Urinary bladder (tissue), 4 donors: Measurements from ENCODE around the gene NRK. TPM values are rescaled to one million over a fixed set of nuclear protein-coding genes. Genes with fewer than 3 reads are reported as not detected.
"Not testable (repeated sequence)": the region's sequence is repeated elsewhere in the genome, so short reads cannot be mapped to it uniquely, and the experiment has no call there.

ENCODE experiments used
- DNase-seq: peaks from one replicate; pipeline ENCODE4 v3.0.0-alpha.2; 2015; ENCODE audit errors: extremely low spot score
- H3K27ac ChIP-seq: one replicate; pipeline ENCODE4 v1.5.1; 2013; ENCODE audit warnings: low read depth, mild to moderate bottlenecking, moderate library complexity
- H3K36me3 ChIP-seq: one replicate; pipeline ENCODE4 v1.6.1; 2013; ENCODE audit warnings: mild to moderate bottlenecking, moderate library complexity; ENCODE audit not compliant: insufficient read depth
- H3K4me1 ChIP-seq: one replicate; pipeline ENCODE4 v1.6.1; 2013; ENCODE audit warnings: mild to moderate bottlenecking, moderate library complexity; ENCODE audit not compliant: insufficient read depth
- H3K4me3 ChIP-seq: one replicate; pipeline ENCODE4 v1.5.1; 2013; ENCODE audit warnings: low read depth, low read length
- WGBS: extraction: QIAGEN DNeasy Blood & Tissue Kit; methylation state at CpG from one replicate; pipeline ENCODE4 v1.1.7; 2013; 5-methylcytosine and 5-hydroxymethylcytosine counted together
- polyA plus RNA-seq: library from polyadenylated mRNA; stranded (reverse); fragments of 200-250 nt; gene quantifications from one replicate; pipeline ENCODE4 v1.2.3, GENCODE V29; 2013
- total RNA-seq: library from RNA; depleted of rRNA; stranded (reverse); fragments of >200 nt; gene quantifications from one replicate; pipeline ENCODE4 v1.2.3, GENCODE V29; 2014
- donor health status: healthy with polysubstance abuse.
- donor health status: healthy.

Gene NRK, protein sequence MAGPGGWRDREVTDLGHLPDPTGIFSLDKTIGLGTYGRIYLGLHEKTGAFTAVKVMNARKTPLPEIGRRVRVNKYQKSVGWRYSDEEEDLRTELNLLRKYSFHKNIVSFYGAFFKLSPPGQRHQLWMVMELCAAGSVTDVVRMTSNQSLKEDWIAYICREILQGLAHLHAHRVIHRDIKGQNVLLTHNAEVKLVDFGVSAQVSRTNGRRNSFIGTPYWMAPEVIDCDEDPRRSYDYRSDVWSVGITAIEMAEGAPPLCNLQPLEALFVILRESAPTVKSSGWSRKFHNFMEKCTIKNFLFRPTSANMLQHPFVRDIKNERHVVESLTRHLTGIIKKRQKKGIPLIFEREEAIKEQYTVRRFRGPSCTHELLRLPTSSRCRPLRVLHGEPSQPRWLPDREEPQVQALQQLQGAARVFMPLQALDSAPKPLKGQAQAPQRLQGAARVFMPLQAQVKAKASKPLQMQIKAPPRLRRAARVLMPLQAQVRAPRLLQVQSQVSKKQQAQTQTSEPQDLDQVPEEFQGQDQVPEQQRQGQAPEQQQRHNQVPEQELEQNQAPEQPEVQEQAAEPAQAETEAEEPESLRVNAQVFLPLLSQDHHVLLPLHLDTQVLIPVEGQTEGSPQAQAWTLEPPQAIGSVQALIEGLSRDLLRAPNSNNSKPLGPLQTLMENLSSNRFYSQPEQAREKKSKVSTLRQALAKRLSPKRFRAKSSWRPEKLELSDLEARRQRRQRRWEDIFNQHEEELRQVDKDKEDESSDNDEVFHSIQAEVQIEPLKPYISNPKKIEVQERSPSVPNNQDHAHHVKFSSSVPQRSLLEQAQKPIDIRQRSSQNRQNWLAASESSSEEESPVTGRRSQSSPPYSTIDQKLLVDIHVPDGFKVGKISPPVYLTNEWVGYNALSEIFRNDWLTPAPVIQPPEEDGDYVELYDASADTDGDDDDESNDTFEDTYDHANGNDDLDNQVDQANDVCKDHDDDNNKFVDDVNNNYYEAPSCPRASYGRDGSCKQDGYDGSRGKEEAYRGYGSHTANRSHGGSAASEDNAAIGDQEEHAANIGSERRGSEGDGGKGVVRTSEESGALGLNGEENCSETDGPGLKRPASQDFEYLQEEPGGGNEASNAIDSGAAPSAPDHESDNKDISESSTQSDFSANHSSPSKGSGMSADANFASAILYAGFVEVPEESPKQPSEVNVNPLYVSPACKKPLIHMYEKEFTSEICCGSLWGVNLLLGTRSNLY (N-terminal part only)
- 118 TPM for total RNA-seq
- 0.34 TPM for polyA plus RNA-seq

DNA sequence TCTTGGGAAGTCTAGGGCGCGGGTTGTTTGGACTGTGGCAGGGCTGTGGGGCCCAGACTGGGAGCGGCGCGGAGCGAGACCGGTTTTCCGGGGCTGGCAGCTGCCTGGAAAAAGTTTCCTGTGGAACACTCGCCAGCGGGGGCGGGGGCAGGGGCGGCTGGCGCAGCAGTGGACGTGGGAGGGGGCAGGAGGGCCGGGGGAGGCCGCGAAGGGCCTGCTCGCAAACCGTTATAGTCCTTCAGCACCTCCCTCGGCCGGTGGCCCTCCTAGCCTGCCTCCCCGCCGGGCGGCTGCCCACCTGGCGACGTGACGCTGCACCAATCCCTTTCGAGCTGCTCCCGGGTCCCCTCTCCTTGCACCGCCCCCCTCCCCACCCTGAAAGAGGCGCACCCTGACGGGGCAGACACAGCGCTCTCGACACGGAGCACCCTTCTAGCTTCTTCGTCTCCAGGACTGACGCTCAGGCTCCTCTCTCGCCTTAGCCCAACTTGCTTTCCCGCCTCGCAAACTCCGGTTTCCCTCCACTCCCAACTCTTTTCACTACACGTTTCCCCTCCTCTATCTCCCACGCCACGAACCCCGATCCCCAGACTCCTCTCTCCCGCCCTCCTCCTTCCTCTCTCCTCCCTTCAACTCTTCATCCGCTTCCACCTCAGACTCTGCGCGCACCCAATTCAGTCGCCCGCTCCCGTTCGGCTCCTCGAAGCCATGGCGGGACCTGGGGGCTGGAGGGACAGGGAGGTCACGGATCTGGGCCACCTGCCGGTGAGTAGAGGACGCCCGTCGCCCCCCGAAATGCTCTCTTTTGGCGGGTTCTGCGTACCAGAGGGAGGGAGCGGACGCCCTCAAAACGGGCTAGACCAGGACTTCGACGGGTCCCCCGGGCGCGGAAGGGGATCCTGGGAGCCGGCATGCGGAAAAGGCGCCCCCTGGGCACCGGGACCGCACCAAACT, at the start of gene NRK:
TSS of gene NRK (plus strand) at position 402 of the 954 bp plus-strand sequence. CDS start at position 709, 307 bp downstream.
- H3K27ac ChIP-seq: no peak within 1 kb of the TSS
- H3K4me3 ChIP-seq: peak within 1 kb of the TSS; percentile 33
- 1% methylated on average over 71 of the region's 76 CpGs for WGBS
- H3K4me1 ChIP-seq: no peaks in the 10 kb centered on the region
- no peak for DNase-seq
- H3K36me3 ChIP-seq: no peaks in the 10 kb centered on the region

DNA sequence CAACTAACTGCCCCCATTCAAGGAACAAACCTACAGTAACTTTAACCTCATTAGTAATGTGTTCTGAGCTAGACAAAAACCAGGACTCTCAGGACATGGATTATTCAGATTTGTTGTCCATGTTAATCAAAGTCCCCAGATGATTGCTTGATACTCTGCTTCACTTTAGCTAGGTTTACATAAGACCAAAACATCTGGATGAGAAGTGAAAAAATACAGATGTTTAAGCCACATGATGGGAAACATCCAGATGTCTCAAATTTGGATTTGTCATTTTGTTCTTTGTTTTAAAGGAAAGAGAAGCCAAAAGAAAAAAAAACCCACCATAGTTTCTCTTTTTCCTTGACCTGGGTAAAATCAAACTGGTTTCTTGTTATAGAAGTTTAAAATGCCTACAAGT, 48.5 kb upstream of the NRK start:
- H3K27ac ChIP-seq: no peak overlapping the region
- H3K4me1 ChIP-seq: no peaks in the 10 kb centered on the region
- H3K4me3 ChIP-seq: no peak overlapping the region
- no peak for DNase-seq
- H3K36me3 ChIP-seq: no peaks in the 10 kb centered on the region

DNA sequence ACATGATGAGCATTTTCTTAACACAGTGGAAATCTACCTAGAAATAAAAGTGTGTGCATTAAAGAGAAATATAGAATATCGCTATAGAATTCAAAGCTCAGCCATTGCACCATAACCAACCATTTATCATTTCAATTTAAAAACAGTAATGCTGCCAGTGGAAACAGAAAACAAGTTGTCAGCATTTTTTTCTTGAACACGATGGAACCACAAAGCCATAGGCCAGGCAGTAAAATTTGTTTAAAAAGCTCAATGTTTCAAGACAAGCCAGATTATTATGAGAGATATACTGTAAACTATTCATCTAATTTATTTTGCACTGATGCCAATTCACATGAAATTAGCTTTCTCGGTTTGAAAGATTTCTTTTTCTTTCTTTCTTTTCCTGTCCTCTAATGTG, 46.7 kb upstream of the NRK start:
- Histone ChIP-seq H3K4me3 (no peak overlapping the region), H3K36me3 (no peaks in the 10 kb centered on the region), H3K27ac (no peak overlapping the region), H3K4me1 (no peaks in the 10 kb centered on the region)
- no peak for DNase-seq
- WGBS: 38% methylated on average over 3 of the region's 3 CpGs

DNA sequence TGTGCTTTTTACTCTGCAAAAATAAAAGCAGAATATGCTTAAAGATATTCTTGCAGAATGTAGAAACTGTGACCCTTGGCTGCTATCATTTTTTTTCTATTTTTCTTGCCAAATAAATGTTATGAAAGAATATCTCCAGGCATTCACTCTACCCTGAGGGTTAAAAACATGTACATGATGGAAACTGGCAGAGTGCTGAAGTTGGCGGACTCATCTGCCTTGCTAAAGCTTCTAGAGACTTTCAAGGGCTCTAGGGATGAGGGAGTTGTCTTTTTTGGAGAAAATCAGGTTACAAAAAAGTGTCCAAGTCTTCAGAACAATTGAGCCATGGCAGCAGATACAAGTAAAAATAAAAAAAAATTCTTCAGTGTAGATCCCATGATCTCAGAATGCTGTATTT, 40.5 kb upstream of the NRK start:
- DNase-seq: no peak
- Histone ChIP-seq H3K4me1 (no peaks in the 10 kb centered on the region), H3K4me3 (no peak overlapping the region), H3K27ac (no peak overlapping the region), H3K36me3 (no peaks in the 10 kb centered on the region)
- WGBS: 78% methylated on average over 1 of the region's 1 CpG

DNA sequence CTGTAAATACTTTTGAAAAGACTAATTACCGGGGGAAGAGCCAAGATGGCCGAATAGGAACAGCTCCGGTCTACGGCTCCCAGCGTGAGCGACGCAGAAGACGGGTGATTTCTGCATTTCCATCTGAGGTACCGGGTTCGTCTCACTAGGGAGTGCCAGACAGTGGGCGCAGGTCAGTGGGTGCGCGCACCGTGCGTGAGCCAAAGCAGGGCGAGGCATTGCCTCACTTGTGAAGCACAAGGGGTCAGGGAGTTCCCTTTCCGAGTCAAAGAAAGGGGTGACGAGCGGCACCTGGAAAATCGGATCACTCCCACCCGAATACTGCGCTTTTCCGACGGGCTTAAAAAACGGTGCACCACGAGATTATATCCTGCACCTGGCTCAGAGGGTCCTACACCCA, 25.5 kb upstream of the NRK start:
- not testable (repeated sequence) for H3K4me1 ChIP-seq, H3K36me3 ChIP-seq, H3K27ac ChIP-seq, DNase-seq, H3K4me3 ChIP-seq
- 93% methylated on average over 26 of the region's 26 CpGs for WGBS

DNA sequence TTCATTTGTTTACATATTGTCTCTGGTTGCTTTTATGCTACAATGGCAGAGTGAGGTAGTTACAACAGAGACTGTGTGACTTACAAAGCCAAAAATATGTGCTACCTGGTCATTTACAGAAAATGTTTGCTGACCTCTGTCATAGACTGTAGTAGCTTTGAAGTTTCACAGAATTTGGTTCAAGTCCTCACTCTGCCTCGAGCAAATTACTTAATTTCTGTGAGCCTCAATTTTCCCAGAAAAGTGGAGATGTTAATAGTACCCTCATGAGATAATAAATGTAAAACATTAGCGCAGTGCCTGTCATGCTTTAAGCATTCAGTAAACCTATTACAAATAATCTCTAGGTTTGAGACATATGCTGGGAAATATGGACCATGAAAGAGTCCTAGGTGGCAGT, 18.4 kb upstream of the NRK start:
- Histone ChIP-seq H3K27ac (no peak overlapping the region), H3K36me3 (no peaks in the 10 kb centered on the region), H3K4me3 (no peak overlapping the region), H3K4me1 (no peaks in the 10 kb centered on the region)
- DNase-seq: no peak
- 82% methylated on average over 2 of the region's 2 CpGs for WGBS

DNA sequence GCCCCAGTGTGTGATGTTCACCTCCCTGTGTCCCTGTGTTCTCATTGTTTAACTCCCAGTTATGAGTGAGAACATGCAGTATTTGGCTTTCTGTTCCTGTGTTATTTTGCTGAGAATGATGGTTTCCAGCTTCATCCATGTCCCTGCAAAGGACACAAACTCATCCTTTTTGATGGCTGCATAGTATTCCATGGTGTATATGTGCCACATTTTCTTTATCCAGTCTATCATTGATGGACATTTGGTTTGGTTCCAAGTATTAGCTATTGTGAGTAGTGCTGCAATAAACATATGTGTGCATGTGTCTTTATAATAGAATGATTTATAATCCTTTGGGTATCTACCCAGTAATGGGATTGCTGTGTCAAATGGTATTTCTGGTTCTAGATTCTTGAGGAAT, 16.7 kb upstream of the NRK start:
- not testable (repeated sequence) for H3K4me3 ChIP-seq, H3K27ac ChIP-seq, H3K36me3 ChIP-seq, DNase-seq, H3K4me1 ChIP-seq

DNA sequence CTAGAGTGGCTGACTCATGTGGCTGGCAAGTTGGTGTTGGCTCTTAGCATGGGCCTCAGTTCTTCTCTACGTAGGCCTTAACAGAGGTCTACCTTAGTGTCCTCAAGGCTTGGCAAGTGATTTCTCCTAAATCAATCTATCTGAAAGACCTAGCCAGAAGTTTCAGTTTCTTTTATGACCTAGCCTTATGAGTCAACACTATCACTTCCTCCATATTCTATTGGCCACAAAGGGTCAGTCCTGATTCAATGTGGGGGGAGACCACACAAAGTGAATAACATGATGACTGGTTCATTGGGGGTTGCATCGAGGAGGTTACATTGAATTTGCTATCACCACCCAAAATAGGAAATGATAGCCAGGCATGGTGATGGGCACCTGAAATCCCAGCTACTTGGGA, 5.8 kb upstream of the NRK start:
- H3K4me3 ChIP-seq: no peak overlapping the region
- no peak overlapping the region for H3K27ac ChIP-seq
- no peak for DNase-seq
- no peaks in the 10 kb centered on the region for H3K36me3 ChIP-seq
- WGBS: 91% methylated on average over 2 of the region's 2 CpGs
- no peaks in the 10 kb centered on the region for H3K4me1 ChIP-seq

DNA sequence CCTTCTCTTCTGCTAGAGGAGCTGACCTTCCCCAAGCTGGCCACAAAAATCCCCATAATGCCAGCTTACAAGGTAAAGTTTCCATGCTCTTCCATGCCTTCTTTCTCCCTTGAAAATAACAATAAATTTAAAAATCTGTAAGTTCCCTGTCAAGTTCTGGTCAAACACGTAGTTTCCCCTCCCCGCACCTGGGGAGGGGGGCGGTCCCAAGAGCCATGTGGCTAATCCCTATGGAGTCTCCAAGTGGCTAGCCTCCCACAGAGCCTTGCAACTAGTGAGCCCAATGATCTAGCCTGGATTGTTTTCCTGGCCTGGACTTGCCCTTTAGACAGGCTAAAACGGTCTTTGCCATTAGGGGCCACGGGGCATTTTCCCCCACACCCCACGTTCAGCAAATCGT, 2.1 kb upstream of the NRK start:
- 74% methylated on average over 7 of the region's 7 CpGs for WGBS
- no peak overlapping the region for H3K27ac ChIP-seq
- no peak for DNase-seq
- no peaks in the 10 kb centered on the region for H3K36me3 ChIP-seq
- H3K4me3 ChIP-seq: no peak overlapping the region
- H3K4me1 ChIP-seq: no peaks in the 10 kb centered on the region

DNA sequence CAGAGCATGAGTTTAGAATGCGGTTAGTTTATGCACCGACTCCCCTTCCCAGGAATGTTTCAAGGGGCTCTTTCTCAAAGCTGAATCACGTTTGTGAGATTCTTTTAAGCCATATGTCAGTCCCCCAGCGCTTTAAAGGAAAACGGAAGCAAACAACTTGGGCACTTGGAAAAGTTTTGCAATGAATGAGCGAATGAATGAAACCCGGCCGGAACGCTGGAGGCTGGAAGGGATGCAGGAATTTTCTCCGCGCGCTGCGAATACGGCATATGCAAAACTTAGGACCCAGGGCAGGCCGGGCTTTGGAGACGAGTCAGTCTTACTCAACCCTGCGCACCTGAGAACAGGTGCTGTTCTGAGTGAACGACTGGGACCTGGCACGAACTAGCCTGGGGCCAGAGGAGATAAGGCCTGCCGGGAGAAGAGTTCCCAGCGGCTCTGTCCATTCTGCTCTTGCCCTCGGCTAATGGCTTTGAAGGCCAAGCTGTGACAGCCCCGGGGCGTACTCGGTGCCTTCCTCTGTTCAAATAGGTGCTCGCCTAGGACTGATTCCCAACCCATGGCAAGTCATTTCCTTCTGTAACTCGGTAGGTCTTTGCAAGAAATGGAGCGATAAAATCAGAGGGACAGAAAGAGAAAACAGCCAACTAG, 743 bp upstream of the NRK start:
- Histone ChIP-seq H3K27ac (no peak overlapping the region), H3K4me3 (peak overlapping the region; percentile 33), H3K4me1 (no peaks in the 10 kb centered on the region), H3K36me3 (no peaks in the 10 kb centered on the region)
- no peak for DNase-seq
- WGBS: 10% methylated on average over 28 of the region's 28 CpGs

DNA sequence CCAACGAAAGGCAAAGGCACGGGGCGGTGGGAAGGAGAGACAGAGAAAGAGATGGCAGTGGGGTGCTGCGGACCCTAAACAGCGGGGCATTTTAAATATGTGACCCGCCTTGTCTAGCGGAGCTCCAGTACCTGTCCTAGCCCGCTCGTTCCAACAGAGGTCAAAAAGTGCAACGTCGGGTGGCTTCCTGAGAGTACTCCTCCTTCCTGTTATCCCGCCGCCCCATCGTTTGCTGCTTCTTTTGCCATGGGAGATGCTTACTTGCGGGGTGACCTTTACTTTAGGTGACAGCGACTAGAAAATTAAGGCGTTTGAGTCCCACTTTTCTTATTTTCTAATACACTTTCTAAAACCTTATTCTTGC, 735 bp downstream of the NRK start:
- WGBS: 7% methylated on average over 17 of the region's 17 CpGs
- Histone ChIP-seq H3K36me3 (no peaks in the 10 kb centered on the region), H3K4me3 (no peak overlapping the region), H3K27ac (no peak overlapping the region), H3K4me1 (no peaks in the 10 kb centered on the region)
- DNase-seq: no peak

DNA sequence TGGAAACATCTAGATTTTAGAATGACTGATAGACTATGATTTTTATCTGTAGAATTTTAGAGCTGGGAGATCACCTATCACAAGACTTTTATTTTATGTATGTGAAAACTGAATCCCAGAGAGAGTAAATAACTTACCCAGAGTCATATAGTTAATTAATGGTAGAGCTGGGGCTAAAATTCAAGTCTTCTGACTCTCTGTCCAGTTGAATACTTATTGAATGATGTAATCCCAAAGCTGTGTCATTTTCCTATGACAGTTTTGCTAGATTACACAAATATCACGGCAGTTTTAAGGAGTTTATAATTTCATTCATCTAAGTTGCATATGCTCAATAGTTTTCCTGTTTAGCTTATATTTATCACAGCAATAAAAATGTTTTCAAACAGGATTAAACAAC, 6.7 kb downstream of the NRK start:
- Histone ChIP-seq H3K4me3 (no peak overlapping the region), H3K4me1 (no peaks in the 10 kb centered on the region), H3K36me3 (no peaks in the 10 kb centered on the region), H3K27ac (no peak overlapping the region)
- no peak for DNase-seq
- 33% methylated on average over 1 of the region's 1 CpG for WGBS
